Daoy (cell line): ENCODE data around the gene DHX57. TPM values are rescaled to one million over a fixed set of nuclear protein-coding genes. Genes with fewer than 3 reads are reported as not detected.
A peak's percentile ranks its signal among the peaks of the same experiment; 100 is the strongest.
"Not testable (repeated sequence)": the region's sequence is repeated elsewhere in the genome, so short reads cannot be mapped to it uniquely, and the experiment has no call there.

Experiments
- DNase-seq: peaks from one replicate; pipeline ENCODE4 v3.0.0-alpha.2; 2015; ENCODE audit warnings: low read depth
- total RNA-seq: library from RNA; depleted of rRNA; stranded (reverse); fragments of >200 nt; shearing (Covaris generic); gene quantifications from 2 replicates; pipeline ENCODE4 v1.2.3, GENCODE V29; 2014

Gene DHX57
- total RNA-seq, 1 experiment from 2014 or later = 19.3 TPM

GRCh38 chr2:38794235-38794946 lies 81.3 kb downstream of the DHX57 start:
- DNase-seq = no peak

- no peak for DNase-seq
These were observed 82.2 kb downstream of the DHX57 start for GRCh38 chr2:38793511-38793910.

- no peak for DNase-seq
These were observed 83.0 kb downstream of the DHX57 start for GRCh38 chr2:38792751-38793150.

GRCh38 chr2:38792321-38792720 lies 83.4 kb downstream of the DHX57 start:
- DNase-seq = not testable (repeated sequence)

- DNase-seq = no peak
These were observed 84.0 kb downstream of the DHX57 start for GRCh38 chr2:38791744-38792143.

GRCh38 chr2:38789691-38790090 lies 86.0 kb downstream of the DHX57 start:
- no peak for DNase-seq

DNA sequence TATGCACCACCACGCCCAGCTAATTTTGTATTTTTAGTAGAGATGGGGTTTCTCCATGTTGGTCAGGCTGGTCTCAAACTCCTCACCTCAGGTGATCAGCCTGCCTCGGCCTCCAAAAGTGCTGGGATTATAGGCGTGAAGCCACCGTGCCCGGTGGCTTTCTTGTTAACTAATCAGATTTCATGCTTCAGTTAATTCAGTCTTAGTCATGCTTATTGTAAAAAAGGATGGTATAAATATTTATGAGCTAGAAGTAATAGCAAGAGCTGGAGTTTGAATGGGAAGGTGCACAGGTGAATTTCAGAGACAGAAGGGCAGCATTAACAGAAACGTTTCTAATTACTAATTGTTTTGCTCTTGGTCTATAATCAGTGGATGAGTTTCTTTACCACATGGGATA lies 87.4 kb downstream of the DHX57 start:
- DNase-seq = no peak

DNA sequence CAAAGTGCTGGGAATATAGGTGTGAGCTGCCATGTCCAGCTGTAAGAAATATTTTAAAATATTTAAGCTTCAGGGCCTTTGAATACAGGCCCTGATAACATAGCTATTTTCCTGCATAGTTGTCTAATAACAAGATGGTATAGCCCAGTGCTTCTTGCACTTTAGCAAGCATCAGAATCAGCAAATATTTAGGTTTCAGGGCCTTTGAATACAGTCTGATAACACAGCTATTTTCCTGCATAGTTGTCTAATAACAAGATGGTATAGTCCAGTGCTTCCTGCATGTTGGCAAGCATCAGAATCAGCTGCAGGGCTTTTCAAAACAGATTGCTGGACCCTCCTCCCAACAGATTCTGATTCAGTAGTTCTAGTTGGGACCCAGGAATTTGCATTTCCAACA lies 92.1 kb downstream of the DHX57 start:
- DNase-seq = no peak

DNA sequence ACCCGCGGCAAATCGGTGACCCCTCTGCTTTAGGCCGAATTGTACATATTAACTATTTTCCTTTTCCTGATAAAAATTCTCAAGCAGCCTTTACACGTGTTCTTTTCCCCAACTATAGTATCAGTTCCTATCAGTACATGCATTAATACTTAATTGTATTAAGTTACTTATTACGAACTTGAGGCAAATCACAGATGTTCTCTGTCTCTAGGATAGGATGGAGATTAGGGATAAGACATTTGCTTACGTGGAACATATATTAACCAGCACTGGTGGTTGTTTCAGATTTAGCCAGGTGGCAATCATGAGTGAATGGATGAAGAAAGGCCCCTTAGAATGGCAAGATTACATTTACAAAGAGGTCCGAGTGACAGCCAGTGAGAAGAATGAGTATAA lies 97.0 kb downstream of the DHX57 start:
- no peak for DNase-seq

GRCh38 chr2:38776531-38776930 lies 99.2 kb downstream of the DHX57 start:
- no peak for DNase-seq

DNA sequence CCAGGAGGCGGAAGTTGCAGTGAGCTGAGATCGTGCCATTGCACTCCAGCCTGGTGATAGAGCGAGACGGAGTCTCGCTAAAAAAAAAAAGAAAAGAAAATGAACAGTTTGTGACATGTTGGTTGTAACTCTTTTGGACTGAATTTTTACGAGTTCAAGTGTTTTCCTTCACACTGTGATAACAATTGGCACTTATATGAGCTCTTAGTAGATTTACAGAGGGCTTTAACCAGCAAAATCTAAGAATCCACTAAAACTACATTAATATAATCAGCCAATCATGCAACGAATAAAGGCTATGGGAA lies 99.9 kb downstream of the DHX57 start:
- DNase-seq = no peak

GRCh38 chr2:38775097-38775920 lies 100.4 kb downstream of the DHX57 start:
- DNase-seq = no peak

DNA sequence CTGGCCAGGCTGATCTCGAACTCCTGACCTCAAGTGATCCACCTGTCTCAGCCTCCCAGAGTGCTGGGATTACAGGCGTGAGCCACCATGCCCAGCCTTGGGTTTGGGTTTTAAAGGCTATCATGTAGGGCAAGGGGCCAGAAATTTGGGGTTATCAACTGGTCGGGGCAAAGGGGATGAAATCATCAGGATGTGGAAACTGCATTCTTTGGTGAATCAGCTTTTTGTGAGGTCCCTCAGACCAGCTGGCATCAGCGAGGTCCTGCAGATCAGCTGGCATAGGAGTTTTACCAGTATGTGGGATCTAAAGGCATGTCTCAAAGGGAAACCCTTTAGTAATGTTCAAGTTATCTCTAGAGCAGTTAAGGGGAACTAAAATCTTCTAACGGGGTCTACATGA lies 104.1 kb downstream of the DHX57 start:
- peak; percentile 56 for DNase-seq

DNA sequence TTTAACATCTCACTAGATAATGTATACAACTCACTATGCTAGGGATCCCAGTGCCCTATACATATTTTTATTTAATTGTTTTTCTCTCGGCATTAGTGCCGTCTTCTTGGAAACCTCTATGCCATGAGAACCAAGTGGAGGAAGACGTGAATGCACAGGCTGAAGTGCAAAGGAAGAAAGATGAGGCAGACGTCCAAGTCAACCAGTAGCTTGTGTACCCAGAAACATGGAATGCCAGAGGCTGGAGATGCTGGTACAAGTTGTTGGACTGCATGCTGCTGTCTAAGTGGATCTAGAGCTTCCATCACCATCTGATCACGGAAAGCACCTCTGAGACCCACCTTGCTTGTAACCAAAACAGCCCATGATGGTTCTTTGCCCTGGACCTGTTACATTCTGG lies 110.2 kb downstream of the DHX57 start:
- no peak for DNase-seq

GRCh38 chr2:38765149-38765548 lies 110.6 kb downstream of the DHX57 start:
- peak; percentile 36 for DNase-seq

DNA sequence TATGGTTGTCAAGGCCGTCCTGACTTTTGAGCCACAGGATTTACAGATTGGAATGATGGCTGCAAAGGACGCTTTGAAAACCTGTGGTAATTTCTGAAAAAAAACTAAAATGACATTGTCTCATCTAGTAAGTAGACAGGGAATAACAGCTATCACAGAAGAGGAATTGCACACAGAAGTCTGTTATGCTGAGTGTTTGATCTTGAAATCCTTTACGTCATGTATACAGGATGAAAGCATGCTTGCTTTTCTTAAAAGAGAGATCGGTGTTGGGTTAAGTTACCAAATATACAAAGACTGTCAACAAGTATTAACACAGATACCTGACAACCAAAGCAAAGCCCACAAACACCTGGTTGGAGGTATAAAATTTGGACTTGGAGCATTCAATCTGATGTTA lies 112.0 kb downstream of the DHX57 start:
- no peak for DNase-seq

- DNase-seq = no peak
These were observed 112.5 kb downstream of the DHX57 start for GRCh38 chr2:38763228-38763627.

GRCh38 chr2:38755891-38756290 lies 119.8 kb downstream of the DHX57 start:
- not testable (repeated sequence) for DNase-seq

- no peak for DNase-seq
These were observed 121.2 kb downstream of the DHX57 start for GRCh38 chr2:38754506-38754905.

GRCh38 chr2:38754049-38754448 lies 121.7 kb downstream of the DHX57 start:
- DNase-seq = no peak

- no peak for DNase-seq
These were observed 123.9 kb downstream of the DHX57 start for GRCh38 chr2:38751596-38752410.

DNA sequence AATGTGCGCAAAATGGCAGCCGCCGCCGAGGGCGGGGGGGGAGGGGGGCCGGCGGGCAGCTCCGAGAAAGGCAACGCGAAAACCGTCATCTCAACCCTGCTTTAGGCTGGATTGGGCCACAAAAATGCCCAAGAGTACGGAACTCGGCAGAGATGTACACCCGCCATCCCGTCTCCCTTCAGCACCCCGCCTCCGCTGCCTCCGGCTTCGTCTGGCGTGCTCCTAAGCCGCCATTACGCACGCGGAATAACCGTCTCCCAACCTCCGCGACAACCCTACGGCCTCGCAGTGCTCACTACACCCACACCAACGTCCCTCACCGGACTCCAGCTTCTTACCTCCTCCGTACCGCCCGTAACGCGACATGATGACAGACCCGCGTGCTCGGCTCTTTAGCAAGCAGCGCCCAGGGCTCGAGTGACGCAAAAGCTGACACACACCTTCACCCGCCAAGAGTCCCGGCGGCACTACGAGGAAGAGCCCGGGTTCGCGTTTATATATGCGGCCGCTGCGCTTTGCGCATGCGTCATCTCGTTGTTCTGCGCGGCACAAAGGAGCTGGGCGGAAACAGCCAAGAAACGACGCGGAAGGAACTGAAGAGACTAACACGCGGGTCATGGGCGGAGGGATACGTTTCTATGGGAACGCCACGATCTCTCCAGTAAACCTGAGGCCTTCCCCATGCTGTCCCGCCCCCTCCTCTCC lies 124.7 kb downstream of the DHX57 start, which contains the start of gene SRSF7:
Gene SRSF7, minus strand, starts transcription at position 471 of the 705 bp plus-strand sequence. Its CDS starts 105 bp downstream, at position 366.
- peak; percentile 99 for DNase-seq
